ENCODE measurements around the gene SYT15.

Gene SYT15

DNA sequence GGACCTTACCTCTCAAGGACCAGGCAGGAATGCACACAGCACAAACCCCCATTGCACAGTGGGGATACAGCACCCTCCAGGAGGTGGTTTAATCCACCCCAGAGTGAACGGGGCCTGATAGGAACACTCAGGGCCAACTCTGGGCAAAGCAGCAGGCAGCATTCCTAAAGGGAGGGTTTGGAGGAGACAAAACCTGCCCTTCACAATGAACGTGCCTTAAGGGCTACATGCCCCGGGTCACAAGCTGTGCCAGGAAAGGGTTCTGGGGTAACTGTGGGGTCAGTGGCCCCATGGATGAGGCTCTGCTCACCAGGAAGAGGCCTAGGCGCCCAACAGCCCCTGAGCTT, 23.6 kb upstream of the SYT15 start:
- Histone ChIP-seq H3K27ac (ENCODE audit: extremely low read depth, low read depth, low read length) (no peak overlapping the region), H3K4me3 (ENCODE audit: low read depth, low read length) (no peak overlapping the region), H3K9me3 (ENCODE audit: control insufficient read depth, insufficient read depth, low read depth, low read length) (no peaks in the 10 kb centered on the region), H3K36me3 (ENCODE audit: control insufficient read depth in 2 of 2, insufficient read depth in 1 of 2, low read length in 2 of 2) (no peaks in the 10 kb centered on the region), H3K4me1 (ENCODE audit: control insufficient read depth, insufficient read depth, low read length) (no peaks in the 10 kb centered on the region)
- TF ChIP-seq ZNF449 (tag by site-specific recombination; IDR thresholded peaks at IDR 0.05) (no peak), ZIC2 (tag by site-specific recombination; IDR thresholded peaks at IDR 0.05) (peak; percentile 74)
- POLR2A ChIA-PET = no interaction called here
- CTCF ChIA-PET = interaction anchor here (1.1 kb wide), 1 partner anchor 9 kb away, joined by 5 read pairs; no protein-coding TSS in a partner anchor

- Histone ChIP-seq H3K27ac (ENCODE audit: extremely low read depth, low read depth, low read length) (no peak overlapping the region; the same call in 1 of the 2 replicates), H3K9me3 (ENCODE audit: control insufficient read depth, insufficient read depth, low read depth, low read length) (no peaks in the 10 kb centered on the region), H3K4me1 (ENCODE audit: control insufficient read depth, insufficient read depth, low read length) (no peaks in the 10 kb centered on the region), H3K4me3 (ENCODE audit: low read depth, low read length) (peak overlapping the region; percentile 19), H3K36me3 (ENCODE audit: control insufficient read depth in 2 of 2, insufficient read depth in 1 of 2, low read length in 2 of 2) (no peaks in the 10 kb centered on the region)
- POLR2A ChIA-PET = no interaction called here
- peak; percentile 60 for TF ChIP-seq ZFHX2 (tag by site-specific recombination; conservative IDR thresholded peaks at IDR 0.05)
- peak; percentile 72; the same call in 1 of the 2 replicates for TF ChIP-seq EGR2 (tag by site-specific recombination; IDR thresholded peaks at IDR 0.05; ENCODE audit: low read depth)
- TF ChIP-seq ZNF248 (tag by site-specific recombination; IDR thresholded peaks at IDR 0.05) = no peak
- TF ChIP-seq, protein P1, sequence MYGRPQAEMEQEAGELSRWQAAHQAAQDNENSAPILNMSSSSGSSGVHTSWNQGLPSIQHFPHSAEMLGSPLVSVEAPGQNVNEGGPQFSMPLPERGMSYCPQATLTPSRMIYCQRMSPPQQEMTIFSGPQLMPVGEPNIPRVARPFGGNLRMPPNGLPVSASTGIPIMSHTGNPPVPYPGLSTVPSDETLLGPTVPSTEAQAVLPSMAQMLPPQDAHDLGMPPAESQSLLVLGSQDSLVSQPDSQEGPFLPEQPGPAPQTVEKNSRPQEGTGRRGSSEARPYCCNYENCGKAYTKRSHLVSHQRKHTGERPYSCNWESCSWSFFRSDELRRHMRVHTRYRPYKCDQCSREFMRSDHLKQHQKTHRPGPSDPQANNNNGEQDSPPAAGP (tag by site-specific recombination; IDR thresholded peaks at IDR 0.05) = no peak
- TF ChIP-seq ZNF324 (tag by site-specific recombination; IDR thresholded peaks at IDR 0.05) = no peak
- TF ChIP-seq ZFP69B (tag by site-specific recombination; IDR thresholded peaks at IDR 0.05) = no peak
- no peak for TF ChIP-seq ZNF776 (tag by site-specific recombination; IDR thresholded peaks at IDR 0.05; ENCODE audit: borderline replicate concordance)
- TF ChIP-seq HOXA7 (CRISPR knock-in tag; IDR thresholded peaks at IDR 0.05; ENCODE audit: borderline replicate concordance) = no peak
- TF ChIP-seq ZNF777 (tag by site-specific recombination; IDR thresholded peaks at IDR 0.05; ENCODE audit: borderline replicate concordance) = no peak
- no peak for TF ChIP-seq ZNF114 (tag by site-specific recombination; IDR thresholded peaks at IDR 0.05)
- TF ChIP-seq, protein P2, sequence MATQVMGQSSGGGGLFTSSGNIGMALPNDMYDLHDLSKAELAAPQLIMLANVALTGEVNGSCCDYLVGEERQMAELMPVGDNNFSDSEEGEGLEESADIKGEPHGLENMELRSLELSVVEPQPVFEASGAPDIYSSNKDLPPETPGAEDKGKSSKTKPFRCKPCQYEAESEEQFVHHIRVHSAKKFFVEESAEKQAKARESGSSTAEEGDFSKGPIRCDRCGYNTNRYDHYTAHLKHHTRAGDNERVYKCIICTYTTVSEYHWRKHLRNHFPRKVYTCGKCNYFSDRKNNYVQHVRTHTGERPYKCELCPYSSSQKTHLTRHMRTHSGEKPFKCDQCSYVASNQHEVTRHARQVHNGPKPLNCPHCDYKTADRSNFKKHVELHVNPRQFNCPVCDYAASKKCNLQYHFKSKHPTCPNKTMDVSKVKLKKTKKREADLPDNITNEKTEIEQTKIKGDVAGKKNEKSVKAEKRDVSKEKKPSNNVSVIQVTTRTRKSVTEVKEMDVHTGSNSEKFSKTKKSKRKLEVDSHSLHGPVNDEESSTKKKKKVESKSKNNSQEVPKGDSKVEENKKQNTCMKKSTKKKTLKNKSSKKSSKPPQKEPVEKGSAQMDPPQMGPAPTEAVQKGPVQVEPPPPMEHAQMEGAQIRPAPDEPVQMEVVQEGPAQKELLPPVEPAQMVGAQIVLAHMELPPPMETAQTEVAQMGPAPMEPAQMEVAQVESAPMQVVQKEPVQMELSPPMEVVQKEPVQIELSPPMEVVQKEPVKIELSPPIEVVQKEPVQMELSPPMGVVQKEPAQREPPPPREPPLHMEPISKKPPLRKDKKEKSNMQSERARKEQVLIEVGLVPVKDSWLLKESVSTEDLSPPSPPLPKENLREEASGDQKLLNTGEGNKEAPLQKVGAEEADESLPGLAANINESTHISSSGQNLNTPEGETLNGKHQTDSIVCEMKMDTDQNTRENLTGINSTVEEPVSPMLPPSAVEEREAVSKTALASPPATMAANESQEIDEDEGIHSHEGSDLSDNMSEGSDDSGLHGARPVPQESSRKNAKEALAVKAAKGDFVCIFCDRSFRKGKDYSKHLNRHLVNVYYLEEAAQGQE (tag by site-specific recombination; IDR thresholded peaks at IDR 0.05) = no peak
- 0 out of 2 replicates have a peak, but pooled peaks have one; percentile 8 for TF ChIP-seq KLF1 (tag by site-specific recombination; IDR thresholded peaks at IDR 0.05)
- TF ChIP-seq KLF8 (tag by site-specific recombination; IDR thresholded peaks at IDR 0.05) = no peak
- TF ChIP-seq ZNF677 (tag by site-specific recombination; IDR thresholded peaks at IDR 0.05) = no peak
- no peak for TF ChIP-seq ZNF274 (IDR thresholded peaks at IDR 0.05; ENCODE audit: low read length)
- no peak for TF ChIP-seq ZNF274 (tag by site-specific recombination; IDR thresholded peaks at IDR 0.05; ENCODE audit: borderline replicate concordance)
- peak; percentile 25; the same call in 1 of the 2 replicates for TF ChIP-seq GLI4 (tag by site-specific recombination; IDR thresholded peaks at IDR 0.05)
- no peak for TF ChIP-seq ZNF768 (tag by site-specific recombination; IDR thresholded peaks at IDR 0.05)
- TF ChIP-seq TCF7L2 (IDR thresholded peaks at IDR 0.05; ENCODE audit: borderline replicate concordance, low read depth, low read length) = no peak
- no peak for TF ChIP-seq ZNF555 (tag by site-specific recombination; conservative IDR thresholded peaks at IDR 0.05)
- TF ChIP-seq ZNF23 (tag by site-specific recombination; IDR thresholded peaks at IDR 0.05; ENCODE audit: borderline replicate concordance) = no peak
- TF ChIP-seq ZNF423 (tag by site-specific recombination; IDR thresholded peaks at IDR 0.05) = no peak
- no peak for TF ChIP-seq ZNF335 (tag by site-specific recombination; conservative IDR thresholded peaks at IDR 0.05)
- TF ChIP-seq WT1 (tag by site-specific recombination; IDR thresholded peaks at IDR 0.05) = no peak
- no peak for TF ChIP-seq RBAK (tag by site-specific recombination; IDR thresholded peaks at IDR 0.05)
- CTCF ChIA-PET = interaction anchor here (1.1 kb wide), 1 partner anchor 10 kb away, joined by 5 read pairs; no protein-coding TSS in a partner anchor
Observed at GRCh38 chr10:46555713-46556514, 23.0 kb upstream of the SYT15 start.

Data from HEK293 (cell line).